Stimulated activated naive CD8-positive, alpha-beta T cell treated with anti-CD3 and anti-CD28 coated beads, Interleukin-15, amount 100 ng/mL, for 72 hours (primary cell): ENCODE data around the gene ADCY2.

Source experiments
- ATAC-seq: fragments of 150-1000 bp; cut with Tn5 transposase; 2 replicates; pipeline ENCODE4 v1.10.0; 2021; ENCODE audit warnings: mild to moderate bottlenecking, moderate library complexity
- DNase-seq, 2 donors: peaks; one replicate each; pipeline ENCODE4 v3.0.0; 2021 to 2022
- H3K27ac Mint-ChIP-seq, 2 donors: one replicate each; pipeline ENCODE4 v1.8.0; 2022; ENCODE audit warnings: mild to moderate bottlenecking in 2 of 2, mixed read lengths in 2 of 2, moderate library complexity in 2 of 2
- H3K27me3 Mint-ChIP-seq: one replicate; pipeline ENCODE4 v1.8.0; 2022; ENCODE audit warnings: mixed read lengths
- H3K4me1 Mint-ChIP-seq: one replicate; pipeline ENCODE4 v1.8.0; 2022; ENCODE audit warnings: mild to moderate bottlenecking, mixed read lengths
- H3K4me3 Mint-ChIP-seq, 2 donors: one replicate each; pipeline ENCODE4 v1.8.0; 2022; ENCODE audit warnings: mild to moderate bottlenecking in 2 of 2, mixed read lengths in 2 of 2, moderate library complexity in 1 of 2
- H3K9me3 Mint-ChIP-seq, 2 donors: one replicate each; pipeline ENCODE4 v1.8.0; 2022; ENCODE audit warnings: mixed read lengths in 2 of 2

The ADCY2 gene

GRCh38 chr5:7787770-7788169 is 391.8 kb downstream of the ADCY2 start:
- Mint-ChIP-seq H3K27me3 (peaks cover 63% of the 10 kb centered on the region), H3K4me1 (no peaks in the 10 kb centered on the region), H3K27ac (no peak overlapping the region), H3K9me3 (no peaks in the 10 kb centered on the region), H3K4me3 (no peak overlapping the region)
- ATAC-seq (no peak), DNase-seq (no peak)

- Mint-ChIP-seq H3K4me1 (no peaks in the 10 kb centered on the region), H3K9me3 (no peaks in the 10 kb centered on the region), H3K27ac (no peak overlapping the region), H3K4me3 (no peak overlapping the region), H3K27me3 (peaks cover 47% of the 10 kb centered on the region)
- DNase-seq (no peak), ATAC-seq (no peak)
These were observed 393.6 kb downstream of the ADCY2 start for GRCh38 chr5:7789567-7789966.

GRCh38 chr5:7793895-7794294 is 398.0 kb downstream of the ADCY2 start:
- DNase-seq (no peak), ATAC-seq (no peak)
- Mint-ChIP-seq H3K4me1 (no peaks in the 10 kb centered on the region), H3K27me3 (peaks cover 45% of the 10 kb centered on the region), H3K4me3 (no peak overlapping the region), H3K27ac (no peak overlapping the region), H3K9me3 (no peaks in the 10 kb centered on the region)

- DNase-seq: no peak
- Mint-ChIP-seq H3K4me1 (no peaks in the 10 kb centered on the region), H3K27ac (no peak overlapping the region), H3K4me3 (no peak overlapping the region), H3K27me3 (peaks cover 45% of the 10 kb centered on the region), H3K9me3 (no peaks in the 10 kb centered on the region)
- ATAC-seq: no peak
These were observed 398.4 kb downstream of the ADCY2 start for GRCh38 chr5:7794311-7794710.

GRCh38 chr5:7794823-7795222 is 398.9 kb downstream of the ADCY2 start:
- Mint-ChIP-seq H3K9me3 (no peaks in the 10 kb centered on the region), H3K4me3 (no peak overlapping the region), H3K27me3 (peaks cover 44% of the 10 kb centered on the region), H3K4me1 (no peaks in the 10 kb centered on the region), H3K27ac (no peak overlapping the region)
- no peak for ATAC-seq
- DNase-seq: no peak

GRCh38 chr5:7795306-7795705 is 399.4 kb downstream of the ADCY2 start:
- peaks cover 40% of the 10 kb centered on the region for H3K27me3 Mint-ChIP-seq
- H3K27ac Mint-ChIP-seq: no peak overlapping the region

GRCh38 chr5:7801891-7802614 is 406.1 kb downstream of the ADCY2 start:
- no peak for ATAC-seq
- Mint-ChIP-seq H3K4me3 (no peak overlapping the region), H3K4me1 (no peaks in the 10 kb centered on the region), H3K27ac (no peak overlapping the region), H3K27me3 (peaks cover 21% of the 10 kb centered on the region), H3K9me3 (no peaks in the 10 kb centered on the region)
- DNase-seq: no peak

More at GRCh38 chr5:7795306-7795705, 399.4 kb downstream of the ADCY2 start:
- ATAC-seq (no peak), DNase-seq (no peak)
- no peaks in the 10 kb centered on the region for H3K4me1 Mint-ChIP-seq
- H3K9me3 Mint-ChIP-seq: no peaks in the 10 kb centered on the region
- no peak overlapping the region for H3K4me3 Mint-ChIP-seq

- ATAC-seq (no peak), DNase-seq (no peak)
- no peaks in the 10 kb centered on the region for H3K4me1 Mint-ChIP-seq
- H3K27me3 Mint-ChIP-seq: peaks cover 15% of the 10 kb centered on the region
- no peak overlapping the region for H3K4me3 Mint-ChIP-seq
- peaks cover 0 to 4% of the 10 kb centered on the region in 2 donors for H3K9me3 Mint-ChIP-seq
- no peak overlapping the region for H3K27ac Mint-ChIP-seq
These were observed 406.9 kb downstream of the ADCY2 start for GRCh38 chr5:7802855-7803254.

GRCh38 chr5:7803937-7804336 is 408.0 kb downstream of the ADCY2 start:
- Mint-ChIP-seq H3K27me3 (peaks cover 10% of the 10 kb centered on the region), H3K27ac (no peak overlapping the region), H3K4me1 (no peaks in the 10 kb centered on the region), H3K4me3 (no peak overlapping the region), H3K9me3 (peaks cover 0 to 4% of the 10 kb centered on the region in 2 donors)
- no peak for DNase-seq
- no peak for ATAC-seq

- Mint-ChIP-seq H3K9me3 (peaks cover 0 to 4% of the 10 kb centered on the region in 2 donors), H3K27me3 (peaks cover 15% of the 10 kb centered on the region), H3K27ac (no peak overlapping the region), H3K4me3 (no peak overlapping the region), H3K4me1 (no peaks in the 10 kb centered on the region)
- DNase-seq: no peak
- ATAC-seq: no peak
These were observed 409.4 kb downstream of the ADCY2 start for GRCh38 chr5:7805379-7805778.

- peaks cover 0 to 4% of the 10 kb centered on the region in 2 donors for H3K9me3 Mint-ChIP-seq
- no peaks in the 10 kb centered on the region for H3K4me1 Mint-ChIP-seq
- no peak overlapping the region for H3K27ac Mint-ChIP-seq
- DNase-seq (no peak), ATAC-seq (no peak)
- peaks cover 42% of the 10 kb centered on the region for H3K27me3 Mint-ChIP-seq
- no peak overlapping the region for H3K4me3 Mint-ChIP-seq
These were observed 413.1 kb downstream of the ADCY2 start for GRCh38 chr5:7808998-7809397.

- ATAC-seq: no peak
- H3K27me3 Mint-ChIP-seq: peaks cover 58% of the 10 kb centered on the region
These were observed 415.8 kb downstream of the ADCY2 start for GRCh38 chr5:7811715-7812114.

GRCh38 chr5:7813007-7813406 is 417.1 kb downstream of the ADCY2 start:
- ATAC-seq (no peak), DNase-seq (no peak)
- H3K27ac Mint-ChIP-seq: no peak overlapping the region
- no peak overlapping the region for H3K4me3 Mint-ChIP-seq
- H3K9me3 Mint-ChIP-seq: no peaks in the 10 kb centered on the region
- H3K27me3 Mint-ChIP-seq: peaks cover 62% of the 10 kb centered on the region
- peaks cover 8% of the 10 kb centered on the region for H3K4me1 Mint-ChIP-seq

More at GRCh38 chr5:7811715-7812114, 415.8 kb downstream of the ADCY2 start:
- DNase-seq: no peak
- no peak overlapping the region for H3K27ac Mint-ChIP-seq
- H3K4me1 Mint-ChIP-seq: peaks cover 8% of the 10 kb centered on the region
- H3K9me3 Mint-ChIP-seq: peaks cover 0 to 4% of the 10 kb centered on the region in 2 donors
- no peak overlapping the region for H3K4me3 Mint-ChIP-seq

GRCh38 chr5:7813576-7813975 is 417.6 kb downstream of the ADCY2 start:
- Mint-ChIP-seq H3K4me3 (no peak overlapping the region), H3K4me1 (peaks cover 8% of the 10 kb centered on the region)

GRCh38 chr5:7814816-7815215 is 418.9 kb downstream of the ADCY2 start:
- Mint-ChIP-seq H3K4me1 (peaks cover 8% of the 10 kb centered on the region), H3K27me3 (peaks cover 62% of the 10 kb centered on the region), H3K9me3 (no peaks in the 10 kb centered on the region), H3K4me3 (no peak overlapping the region), H3K27ac (no peak overlapping the region)
- no peak for DNase-seq
- ATAC-seq: no peak

More at GRCh38 chr5:7813576-7813975, 417.6 kb downstream of the ADCY2 start:
- H3K9me3 Mint-ChIP-seq: no peaks in the 10 kb centered on the region
- DNase-seq (no peak), ATAC-seq (no peak)
- no peak overlapping the region for H3K27ac Mint-ChIP-seq
- peaks cover 62% of the 10 kb centered on the region for H3K27me3 Mint-ChIP-seq

GRCh38 chr5:7815892-7816534 is 420.1 kb downstream of the ADCY2 start:
- Mint-ChIP-seq H3K9me3 (no peaks in the 10 kb centered on the region), H3K4me1 (peaks cover 8% of the 10 kb centered on the region), H3K27ac (no peak overlapping the region), H3K27me3 (peaks cover 56% of the 10 kb centered on the region), H3K4me3 (no peak overlapping the region)
- ATAC-seq (peak; percentile 90), DNase-seq (peak; percentile 60 to 62)
